Glutamatergic neuron (in vitro differentiated cells): ENCODE data around the gene ATF4. TPM values are rescaled to one million over a fixed set of nuclear protein-coding genes. Genes with fewer than 3 reads are reported as not detected.

Experiments used
- DNase-seq: peaks from one replicate; pipeline ENCODE4 v3.0.0; 2022
- H3K27ac Mint-ChIP-seq: one replicate; pipeline ENCODE4 v1.8.0; 2020; ENCODE audit warnings: mild to moderate bottlenecking, mixed read lengths, inconsistent platforms; ENCODE audit not compliant: unreplicated experiment
- H3K27me3 Mint-ChIP-seq: one replicate; pipeline ENCODE4 v1.8.0; 2020; ENCODE audit warnings: mild to moderate bottlenecking, moderate library complexity, mixed read lengths, inconsistent platforms; ENCODE audit not compliant: unreplicated experiment
- H3K36me3 Mint-ChIP-seq: one replicate; pipeline ENCODE4 v1.8.0; 2020; ENCODE audit warnings: mild to moderate bottlenecking, mixed read lengths, inconsistent platforms; ENCODE audit not compliant: unreplicated experiment
- H3K4me1 Mint-ChIP-seq: one replicate; pipeline ENCODE4 v1.8.0; 2020; ENCODE audit warnings: mild to moderate bottlenecking, low read depth, mixed read lengths, inconsistent platforms; ENCODE audit not compliant: unreplicated experiment
- H3K4me3 Mint-ChIP-seq: one replicate; pipeline ENCODE4 v1.8.0; 2020; ENCODE audit warnings: mild to moderate bottlenecking, mixed read lengths, inconsistent platforms; ENCODE audit not compliant: unreplicated experiment
- H3K9me3 Mint-ChIP-seq: one replicate; pipeline ENCODE4 v1.8.0; 2020; ENCODE audit warnings: mild to moderate bottlenecking, moderate library complexity, mixed read lengths, inconsistent platforms; ENCODE audit not compliant: unreplicated experiment
- total RNA-seq: library from RNA; stranded (reverse); fragmentation: NEBNext Ultra II Directional; extraction: Animal tissue kit (Norgen Biotek cat#: 25700); gene quantifications from one replicate; pipeline ENCODE4 v1.2.1, GENCODE V29; 2021; ENCODE audit not compliant: unreplicated experiment
- TF ChIP-seq, protein P1 (sequence below): fragments of 200-600 bp; sonication (generic); IDR thresholded peaks from one replicate; pipeline ENCODE4 v1.5.0; 2021; ENCODE audit not compliant: partially characterized antibody, unreplicated experiment

Gene ATF4
- total RNA-seq, 1 donor from 2014 or later, result 509 TPM

DNA sequence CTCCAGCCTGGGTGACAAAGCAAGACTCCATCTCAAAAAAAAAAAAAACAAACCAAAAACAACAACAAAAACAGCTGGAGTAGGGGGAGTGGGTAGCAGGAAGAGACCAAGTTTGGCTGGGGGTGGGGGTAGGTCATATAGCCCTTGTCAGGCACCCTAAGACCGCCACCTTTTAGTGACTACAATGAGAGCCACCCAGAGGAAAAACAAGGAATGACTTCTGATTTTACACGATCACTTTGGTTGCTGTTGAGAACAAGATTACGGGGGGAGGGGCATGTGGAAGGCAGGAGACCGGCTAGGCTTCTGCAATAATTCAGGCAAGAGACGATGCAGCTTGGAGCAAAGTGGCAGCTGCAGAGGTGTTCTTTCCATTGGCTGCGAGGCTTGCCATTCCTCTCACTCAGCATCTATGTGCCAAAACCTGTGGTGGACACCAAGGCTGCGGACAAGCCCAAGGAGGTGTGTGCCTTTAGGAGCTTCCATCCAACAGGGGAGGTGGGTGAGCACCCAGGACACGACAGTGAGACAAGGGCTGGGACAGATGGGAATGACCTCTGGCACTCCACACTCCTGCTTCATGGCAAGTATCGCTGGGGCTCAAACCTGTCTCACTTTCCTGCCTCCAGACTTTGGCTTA lies 10.4 kb downstream of the ATF4 start:
- Mint-ChIP-seq H3K4me1 (peaks cover 44% of the 10 kb centered on the region), H3K27me3 (peaks cover 10% of the 10 kb centered on the region), H3K4me3 (peak overlapping the region; percentile 95), H3K9me3 (peaks cover 15% of the 10 kb centered on the region), H3K27ac (peak overlapping the region; percentile 75), H3K36me3 (no peaks in the 10 kb centered on the region)
- TF ChIP-seq, protein P1, sequence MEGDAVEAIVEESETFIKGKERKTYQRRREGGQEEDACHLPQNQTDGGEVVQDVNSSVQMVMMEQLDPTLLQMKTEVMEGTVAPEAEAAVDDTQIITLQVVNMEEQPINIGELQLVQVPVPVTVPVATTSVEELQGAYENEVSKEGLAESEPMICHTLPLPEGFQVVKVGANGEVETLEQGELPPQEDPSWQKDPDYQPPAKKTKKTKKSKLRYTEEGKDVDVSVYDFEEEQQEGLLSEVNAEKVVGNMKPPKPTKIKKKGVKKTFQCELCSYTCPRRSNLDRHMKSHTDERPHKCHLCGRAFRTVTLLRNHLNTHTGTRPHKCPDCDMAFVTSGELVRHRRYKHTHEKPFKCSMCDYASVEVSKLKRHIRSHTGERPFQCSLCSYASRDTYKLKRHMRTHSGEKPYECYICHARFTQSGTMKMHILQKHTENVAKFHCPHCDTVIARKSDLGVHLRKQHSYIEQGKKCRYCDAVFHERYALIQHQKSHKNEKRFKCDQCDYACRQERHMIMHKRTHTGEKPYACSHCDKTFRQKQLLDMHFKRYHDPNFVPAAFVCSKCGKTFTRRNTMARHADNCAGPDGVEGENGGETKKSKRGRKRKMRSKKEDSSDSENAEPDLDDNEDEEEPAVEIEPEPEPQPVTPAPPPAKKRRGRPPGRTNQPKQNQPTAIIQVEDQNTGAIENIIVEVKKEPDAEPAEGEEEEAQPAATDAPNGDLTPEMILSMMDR, result peak; percentile 21
- no peak for DNase-seq

DNA sequence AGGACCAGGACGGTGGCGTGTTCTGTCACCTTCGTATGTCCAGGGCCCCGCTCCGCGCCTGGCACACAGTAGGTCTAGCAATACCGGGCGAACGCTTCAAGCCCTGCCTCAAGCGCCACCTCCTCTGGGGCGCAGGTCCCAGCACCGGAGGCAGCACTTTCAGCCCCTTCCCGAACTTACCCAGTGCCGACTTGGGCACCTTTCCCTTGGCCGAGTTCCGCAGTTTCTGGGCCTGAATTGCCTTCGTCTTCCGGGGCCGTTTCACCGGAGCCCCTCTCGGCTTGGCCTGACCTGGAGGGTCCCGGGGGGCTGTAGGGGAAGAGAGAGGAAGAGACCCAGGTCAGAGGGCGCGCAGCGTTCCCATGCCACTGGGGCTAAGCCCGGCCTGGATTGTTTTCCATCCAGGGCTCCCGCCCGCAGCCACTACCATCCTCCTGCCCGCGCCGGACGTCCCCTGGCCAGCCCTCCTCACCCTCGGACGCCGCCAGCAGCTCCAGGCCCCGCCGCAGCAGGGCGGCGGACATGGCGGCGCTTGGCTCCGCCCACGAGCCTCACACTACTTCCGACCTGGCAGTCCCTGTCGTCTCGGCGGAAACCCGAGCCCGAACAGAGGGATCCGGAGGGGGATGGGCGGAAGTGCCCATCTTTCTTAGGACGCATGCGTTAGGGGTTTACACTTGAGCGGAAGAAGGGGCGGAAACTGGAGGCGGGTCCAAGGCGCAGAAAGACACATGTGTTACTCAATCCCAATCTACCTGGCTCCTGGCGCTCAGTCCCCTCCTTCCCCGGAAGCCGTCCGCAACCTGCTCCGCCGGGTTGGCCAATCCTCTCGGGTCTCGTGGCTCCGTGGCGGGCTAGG lies 12.1 kb downstream of the ATF4 start, which contains the start of gene RPS19BP1:
Gene RPS19BP1 (minus strand): TSS at position 534 of the 859 bp plus-strand sequence. CDS start 10 bp downstream, at position 524.
- Mint-ChIP-seq H3K27ac (peak within 1 kb of the TSS; percentile 81), H3K4me3 (peak within 1 kb of the TSS; percentile 95), H3K9me3 (peaks cover 13% of the 10 kb centered on the region), H3K27me3 (peaks cover 9% of the 10 kb centered on the region), H3K36me3 (no peaks in the 10 kb centered on the region), H3K4me1 (peaks cover 37% of the 10 kb centered on the region)
- peak; percentile 98 for DNase-seq
- TF ChIP-seq, protein P1, result no peak

DNA sequence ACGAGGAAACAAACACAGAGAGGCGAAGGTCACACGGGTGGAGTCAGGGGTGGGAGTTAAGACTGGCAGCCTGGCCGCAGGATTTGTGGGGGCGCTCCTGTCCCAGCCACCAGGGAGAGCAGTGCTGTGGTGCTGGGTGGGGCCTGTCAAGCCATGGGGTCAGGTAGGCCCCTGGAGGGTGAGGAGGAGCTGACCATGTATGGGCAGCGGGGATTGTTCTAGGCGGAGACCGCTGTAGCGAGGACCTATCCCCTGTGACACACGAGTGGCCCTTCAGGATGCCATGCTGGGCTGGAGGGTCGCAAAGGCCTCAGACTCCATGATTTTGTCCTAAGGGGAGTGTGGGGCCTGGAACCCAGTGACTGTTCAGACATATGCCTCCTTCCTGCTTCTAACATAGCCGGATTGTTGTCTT lies 13.7 kb downstream of the ATF4 start:
- Mint-ChIP-seq H3K27me3 (peaks cover 9% of the 10 kb centered on the region), H3K4me1 (peaks cover 28% of the 10 kb centered on the region), H3K36me3 (no peaks in the 10 kb centered on the region), H3K27ac (peak overlapping the region; percentile 76), H3K9me3 (peaks cover 10% of the 10 kb centered on the region), H3K4me3 (peak overlapping the region; percentile 61)
- TF ChIP-seq, protein P1, result no peak
- no peak for DNase-seq

DNA sequence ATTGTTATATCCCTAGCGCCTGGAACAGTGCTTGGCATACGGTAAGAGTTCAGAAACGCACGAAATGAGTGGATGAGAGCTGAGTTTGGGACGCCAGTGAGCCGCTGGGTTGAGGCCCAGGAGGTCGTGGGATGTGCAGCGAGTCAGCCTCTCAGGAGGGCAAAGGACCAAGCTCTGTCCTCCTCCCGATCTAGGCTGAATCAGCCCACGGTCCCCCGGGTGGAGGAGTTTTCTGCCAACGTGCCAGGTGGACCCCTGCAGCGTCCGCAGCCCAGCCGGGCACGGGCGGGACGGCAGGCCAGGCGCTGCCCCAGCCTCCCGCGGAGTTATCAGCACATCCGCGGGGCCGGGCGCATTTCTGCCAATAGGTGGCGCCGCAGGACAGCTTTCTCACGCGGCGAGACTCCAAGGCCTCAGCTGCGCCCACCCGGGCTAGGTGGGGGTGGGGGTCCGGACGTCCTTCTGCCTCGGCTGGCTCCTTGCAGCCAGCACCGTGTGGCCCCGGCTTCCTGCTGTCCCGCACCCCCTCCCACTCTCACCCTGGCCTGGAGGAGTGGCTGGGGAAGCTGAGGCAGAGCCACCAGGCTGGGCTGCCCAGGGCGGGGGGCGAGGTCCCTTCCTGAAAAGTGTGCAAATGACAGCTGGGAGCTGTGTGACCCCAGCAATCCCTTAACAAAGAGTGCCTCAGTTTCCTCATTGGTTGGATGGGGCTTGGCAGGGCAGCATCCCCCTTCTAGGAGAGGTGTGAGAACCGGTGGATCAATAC lies 14.4 kb downstream of the ATF4 start:
- TF ChIP-seq, protein P1, result peak; percentile 99
- peaks cover 9% of the 10 kb centered on the region for H3K9me3 Mint-ChIP-seq
- no peaks in the 10 kb centered on the region for H3K36me3 Mint-ChIP-seq
- H3K27ac Mint-ChIP-seq, result peak overlapping the region; percentile 76
- peaks cover 26% of the 10 kb centered on the region for H3K4me1 Mint-ChIP-seq
- peaks cover 9% of the 10 kb centered on the region for H3K27me3 Mint-ChIP-seq
- peak; percentile 96 for DNase-seq
- H3K4me3 Mint-ChIP-seq, result peak overlapping the region; percentile 61
